ENCODE measurements around the gene MAP3K2.

DNA sequence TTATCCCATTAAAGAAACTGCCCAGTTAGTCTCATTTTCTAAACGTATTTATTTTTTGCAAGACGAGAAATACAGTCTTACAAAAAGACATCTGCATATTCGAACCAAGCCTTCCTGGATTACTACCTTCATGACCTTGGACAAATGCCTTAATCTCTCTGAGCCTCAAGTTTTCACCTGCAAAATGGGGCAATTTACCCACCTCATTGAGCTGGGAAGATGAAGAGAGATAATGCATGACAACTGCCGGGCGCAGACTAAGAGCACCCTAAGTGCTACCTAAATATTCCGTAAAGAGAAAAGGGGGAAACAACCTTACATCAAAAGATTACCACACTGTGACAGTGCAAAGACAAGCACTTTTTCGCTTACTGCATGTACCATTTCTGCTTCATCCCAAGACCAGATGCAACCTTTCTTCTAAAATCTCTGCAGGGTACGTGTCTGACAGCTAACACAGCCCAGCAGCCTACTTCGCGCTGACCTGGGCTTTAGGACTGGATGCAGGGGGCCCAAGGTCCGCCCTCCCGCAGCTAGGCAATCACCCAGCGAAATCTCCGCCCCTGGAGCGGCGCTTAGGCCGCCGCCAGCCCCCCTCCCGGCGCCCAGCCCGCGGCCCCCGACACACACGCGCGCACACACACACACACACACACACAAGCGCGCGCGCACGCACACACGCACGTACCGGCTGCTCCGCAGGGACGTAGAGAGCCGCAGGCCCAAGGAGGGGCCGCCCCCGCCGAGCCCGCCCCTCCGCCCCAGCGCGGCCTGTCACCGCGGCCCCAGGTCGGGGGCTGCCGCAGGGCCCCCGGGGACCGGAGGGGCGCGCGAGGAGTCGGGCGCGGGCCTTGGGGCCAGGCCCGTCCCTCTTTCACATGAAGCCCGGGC, 766 bp downstream of the MAP3K2 start:
- TF ChIP-seq, protein P1, sequence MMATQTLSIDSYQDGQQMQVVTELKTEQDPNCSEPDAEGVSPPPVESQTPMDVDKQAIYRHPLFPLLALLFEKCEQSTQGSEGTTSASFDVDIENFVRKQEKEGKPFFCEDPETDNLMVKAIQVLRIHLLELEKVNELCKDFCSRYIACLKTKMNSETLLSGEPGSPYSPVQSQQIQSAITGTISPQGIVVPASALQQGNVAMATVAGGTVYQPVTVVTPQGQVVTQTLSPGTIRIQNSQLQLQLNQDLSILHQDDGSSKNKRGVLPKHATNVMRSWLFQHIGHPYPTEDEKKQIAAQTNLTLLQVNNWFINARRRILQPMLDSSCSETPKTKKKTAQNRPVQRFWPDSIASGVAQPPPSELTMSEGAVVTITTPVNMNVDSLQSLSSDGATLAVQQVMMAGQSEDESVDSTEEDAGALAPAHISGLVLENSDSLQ (IDR thresholded peaks at IDR 0.05), result no peak
- no peak for TF ChIP-seq FOXK2 (IDR thresholded peaks at IDR 0.05)
- no peak for TF ChIP-seq ZNF384 (IDR thresholded peaks at IDR 0.05)
- TF ChIP-seq LEF1 (IDR thresholded peaks at IDR 0.05; ENCODE audit: borderline replicate concordance), result no peak

Data from HEK293T (cell line).